ENCODE measurements around the gene CELF4.
A peak's percentile ranks its signal among the peaks of the same experiment; 100 is the strongest.

Gene CELF4

GRCh38 chr18:37447962-37448888, 117.4 kb downstream of the CELF4 start:
- DNase-seq (ENCODE audit: low spot score) (no peak), FAIRE-seq (no peak)

DNA sequence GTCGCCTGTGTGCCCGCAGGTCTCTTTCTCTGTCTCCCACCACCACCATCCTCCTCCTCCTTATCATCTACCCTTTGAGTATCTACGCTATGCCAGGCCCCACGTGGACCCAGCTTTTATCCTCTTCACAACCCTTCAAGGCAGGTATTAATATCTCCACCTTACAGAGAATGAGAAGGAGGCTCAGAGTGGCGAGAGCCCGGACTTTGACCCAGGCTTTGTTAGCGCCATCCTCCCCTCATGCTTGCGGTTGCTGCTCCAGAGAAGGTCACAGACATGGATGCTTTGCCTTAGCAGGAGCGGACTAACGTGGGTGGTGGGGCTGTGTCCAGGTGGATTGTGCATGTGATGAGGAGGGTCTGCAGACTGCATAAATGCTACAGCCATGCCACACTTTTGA, 119.8 kb downstream of the CELF4 start:
- DNase-seq (ENCODE audit: low spot score) (no peak), FAIRE-seq (no peak)

- FAIRE-seq = no peak
- DNase-seq (ENCODE audit: low spot score) = no peak
Observed at GRCh38 chr18:37445368-37445767, 120.2 kb downstream of the CELF4 start.

DNA sequence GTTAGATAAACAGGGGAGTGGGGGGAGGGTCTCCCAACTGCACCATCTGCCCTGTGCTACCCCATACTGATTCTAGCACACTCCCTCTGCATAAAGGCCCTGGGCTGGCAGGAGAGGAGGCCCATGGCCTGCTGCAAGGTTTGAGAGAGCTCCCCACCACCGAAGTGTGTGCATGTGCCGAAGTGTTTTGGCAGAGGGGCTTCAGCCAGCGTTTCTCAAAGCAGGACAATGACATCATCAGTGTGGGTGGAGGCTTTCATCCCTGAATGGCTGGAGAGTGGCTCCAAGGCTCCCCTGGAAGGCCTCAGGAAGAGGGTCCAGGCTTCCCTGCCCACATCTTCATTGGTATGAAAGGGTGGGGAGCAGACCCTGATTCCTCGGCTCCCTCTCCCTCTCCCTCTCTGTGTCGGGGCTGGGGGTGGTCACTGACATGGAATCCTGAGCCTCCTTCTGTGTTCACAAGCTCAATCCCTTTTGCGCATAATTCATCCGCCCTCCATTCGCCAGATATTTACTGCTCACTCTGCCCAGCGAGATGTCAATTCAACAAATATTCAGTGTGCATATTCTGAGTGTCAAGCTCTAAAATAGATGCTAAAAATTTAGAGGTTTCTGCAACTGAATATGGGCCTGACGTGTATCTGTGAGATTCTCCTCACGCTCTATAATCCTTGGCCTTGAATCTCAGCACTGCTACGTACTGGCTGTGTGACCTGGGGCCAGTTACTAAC, 122.1 kb downstream of the CELF4 start:
- FAIRE-seq (no peak), DNase-seq (ENCODE audit: low spot score) (no peak)

GRCh38 chr18:37442477-37442876, 123.1 kb downstream of the CELF4 start:
- DNase-seq (ENCODE audit: low spot score) (no peak), FAIRE-seq (no peak)

DNA sequence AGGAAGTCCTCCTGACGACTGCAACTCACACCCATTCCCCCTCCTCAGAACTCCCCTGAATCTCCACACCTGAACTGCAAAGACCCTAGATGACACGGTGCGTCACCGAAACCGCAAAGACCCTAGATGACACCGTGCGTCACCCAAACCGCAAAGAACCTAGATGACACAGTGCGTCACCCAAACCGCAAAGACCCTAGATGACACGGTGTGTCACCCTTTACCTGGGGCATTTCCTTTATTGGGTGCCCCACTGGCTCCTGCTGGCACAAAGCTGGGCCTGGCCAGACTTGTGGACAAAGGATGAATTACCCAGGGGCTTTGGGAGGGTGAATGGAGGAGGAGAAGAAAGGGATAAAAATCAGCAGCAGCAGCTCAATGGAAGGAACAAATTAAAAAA, 123.8 kb downstream of the CELF4 start:
- DNase-seq (ENCODE audit: low spot score) (no peak), FAIRE-seq (no peak)

DNA sequence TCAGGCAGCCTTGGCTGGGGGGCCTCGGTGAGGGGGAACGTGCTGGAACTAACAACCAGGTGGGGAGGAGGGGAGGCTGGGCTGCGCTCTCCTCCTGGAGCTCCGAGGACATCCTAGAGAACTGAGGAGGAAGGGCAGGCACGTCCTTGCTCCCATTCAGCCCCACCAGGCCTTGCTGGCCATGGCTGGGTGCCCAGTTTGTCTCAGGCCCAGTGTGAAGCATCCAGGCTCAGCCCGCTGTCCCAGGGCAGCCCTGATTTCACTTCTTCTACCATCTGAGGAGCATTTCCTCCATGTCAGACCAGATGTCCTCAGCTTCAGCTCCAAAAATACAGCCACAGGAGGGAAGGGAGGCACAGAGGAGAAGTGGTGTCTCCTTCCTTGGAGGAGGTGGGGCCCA, 125.4 kb downstream of the CELF4 start:
- DNase-seq (ENCODE audit: low spot score) (no peak), FAIRE-seq (no peak)

DNA sequence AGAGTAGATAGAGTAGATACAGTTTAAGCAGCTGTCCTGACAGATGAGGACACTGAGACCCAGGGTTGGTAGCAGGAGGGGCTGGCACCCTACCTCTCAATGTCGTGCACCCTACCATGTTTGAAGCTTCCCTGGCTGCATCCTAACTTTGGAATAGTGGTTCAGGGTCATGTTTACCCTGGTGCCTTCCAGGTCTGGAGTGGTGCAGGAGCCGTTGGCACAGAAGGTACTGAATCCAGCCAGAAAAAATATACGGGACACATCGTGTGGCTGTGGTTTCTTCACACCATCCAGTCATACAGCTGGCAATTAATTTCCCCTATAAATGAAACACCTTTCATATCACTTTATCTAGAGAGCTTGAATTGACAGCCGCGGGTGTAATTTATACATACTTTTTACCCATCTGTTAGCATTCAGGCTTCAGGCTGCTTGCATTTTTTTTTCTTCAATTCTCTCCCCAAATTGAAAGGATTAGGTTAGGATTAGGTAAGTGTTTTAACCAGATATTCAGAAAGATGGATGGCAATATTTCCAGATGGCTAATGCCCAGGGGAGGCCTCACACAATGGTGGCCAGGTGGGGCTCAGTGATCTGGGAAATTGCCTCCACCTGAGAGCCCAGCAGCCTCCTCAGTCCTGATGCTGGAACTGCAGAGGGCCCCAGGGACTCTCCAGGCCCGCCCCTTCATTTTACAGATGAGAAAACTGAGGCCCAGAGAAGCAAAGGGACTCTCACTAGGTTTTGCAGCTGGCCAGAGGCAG, 127.0 kb downstream of the CELF4 start:
- DNase-seq (ENCODE audit: low spot score) = no peak
- FAIRE-seq = no peak

GRCh38 chr18:37435996-37436395, 129.6 kb downstream of the CELF4 start:
- FAIRE-seq (no peak), DNase-seq (ENCODE audit: low spot score) (no peak)

GRCh38 chr18:37435150-37435867, 130.3 kb downstream of the CELF4 start:
- DNase-seq (ENCODE audit: low spot score) = peak; percentile 55
- no peak for FAIRE-seq

DNA sequence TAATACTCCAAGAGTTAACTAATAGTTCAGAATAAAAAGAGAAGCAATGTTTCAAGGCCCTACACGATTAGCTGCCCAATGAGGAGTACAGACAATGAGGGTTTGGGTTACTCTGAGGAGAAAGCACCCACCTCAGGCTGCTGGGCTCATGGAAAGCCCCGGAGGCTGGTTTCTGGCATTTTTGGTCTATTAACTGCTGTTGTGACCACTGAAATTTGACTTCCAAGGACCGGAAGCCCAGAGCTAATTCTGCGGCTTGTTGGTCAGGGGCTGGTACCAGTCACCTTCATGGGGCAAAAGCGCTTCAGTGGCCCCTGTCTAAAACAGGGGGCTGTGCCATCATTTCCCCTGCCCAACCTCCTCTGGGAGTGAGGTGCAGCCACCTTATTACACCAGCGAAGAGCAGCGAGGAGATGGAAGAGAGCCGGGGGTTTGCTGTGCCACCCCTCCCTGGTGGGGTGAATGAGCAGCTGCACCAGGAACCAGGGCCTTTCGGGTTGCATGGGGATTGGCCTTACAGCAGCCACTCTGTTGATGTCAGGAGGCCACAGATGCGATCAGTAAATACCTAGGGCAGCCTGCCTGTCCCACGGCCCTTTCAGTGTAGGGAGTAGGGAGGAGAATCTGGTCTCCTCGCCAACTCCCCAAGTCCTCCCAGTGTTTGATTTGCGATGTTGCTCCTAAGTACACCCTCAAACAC, 131.3 kb downstream of the CELF4 start:
- FAIRE-seq (no peak), DNase-seq (ENCODE audit: low spot score) (no peak)

- FAIRE-seq = no peak
- no peak for DNase-seq (ENCODE audit: low spot score)
Observed at GRCh38 chr18:37432436-37433195, 133.0 kb downstream of the CELF4 start.

- FAIRE-seq (no peak), DNase-seq (ENCODE audit: low spot score) (no peak)
Observed at GRCh38 chr18:37430357-37431076, 135.1 kb downstream of the CELF4 start.

DNA sequence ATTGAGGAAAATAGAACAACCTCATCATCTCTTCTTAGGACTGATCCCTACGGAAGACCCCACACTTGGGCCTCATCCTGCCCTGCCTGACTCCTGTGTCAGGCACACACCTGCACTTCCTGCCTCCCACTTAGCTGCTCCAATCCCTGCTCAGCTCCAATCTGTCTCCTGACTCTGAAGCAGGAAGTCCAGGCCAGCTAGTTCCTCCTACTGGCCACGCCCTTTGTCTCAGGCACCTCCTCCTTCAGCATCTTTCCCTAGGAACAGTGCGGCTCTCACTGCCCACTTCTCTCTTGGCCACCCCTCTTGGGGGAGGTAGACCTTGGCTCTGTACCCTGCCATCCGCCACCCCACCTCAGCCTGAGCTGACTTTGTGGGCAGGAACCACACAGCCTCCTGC, 135.8 kb downstream of the CELF4 start:
- no peak for FAIRE-seq

GRCh38 chr18:37428288-37428974, 137.2 kb downstream of the CELF4 start:
- DNase-seq (ENCODE audit: low spot score) = no peak
- no peak for FAIRE-seq

More for the DNA sequence above, 135.8 kb downstream of the CELF4 start:
- DNase-seq (ENCODE audit: low spot score) = no peak

DNA sequence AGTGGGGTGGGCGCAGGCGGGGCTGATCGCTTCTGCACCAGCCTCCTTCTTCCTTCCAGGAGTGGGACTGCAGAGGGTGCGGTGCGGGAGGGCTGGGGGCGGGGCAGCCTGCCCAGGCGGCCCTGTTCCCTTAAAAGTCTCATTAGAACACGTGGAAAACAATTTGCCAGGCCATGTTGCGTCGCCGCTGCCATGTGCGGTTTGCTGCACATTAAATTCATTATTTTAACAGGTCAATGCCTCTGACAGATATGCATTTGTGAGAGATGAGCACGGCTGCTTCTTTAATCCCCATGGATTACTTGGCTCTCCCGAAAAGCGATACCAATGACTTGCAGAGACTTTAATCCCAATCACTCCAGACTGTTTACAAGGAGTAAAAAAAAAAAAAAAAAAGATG, 139.0 kb downstream of the CELF4 start:
- FAIRE-seq (no peak), DNase-seq (ENCODE audit: low spot score) (no peak)

DNA sequence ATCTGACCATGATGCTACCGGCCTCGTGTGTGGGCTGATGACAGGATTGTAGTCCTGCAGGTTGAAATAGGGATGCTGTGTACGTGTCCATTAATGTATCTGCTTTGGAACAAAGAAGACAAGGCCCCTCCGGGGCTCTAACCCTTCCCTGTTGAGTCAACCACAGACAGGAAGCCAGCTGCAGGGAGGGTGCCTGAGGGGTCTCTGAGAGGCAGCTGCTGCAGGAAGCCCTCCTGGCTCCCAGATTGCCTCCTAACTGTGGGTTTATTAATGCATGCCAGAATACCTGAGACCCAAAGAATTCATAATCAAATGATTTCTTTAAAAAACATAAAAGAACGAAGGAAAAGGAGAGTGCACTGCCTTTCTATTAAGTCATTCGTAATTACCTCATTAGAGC, 140.4 kb downstream of the CELF4 start:
- DNase-seq (ENCODE audit: low spot score) (no peak), FAIRE-seq (no peak)

DNA sequence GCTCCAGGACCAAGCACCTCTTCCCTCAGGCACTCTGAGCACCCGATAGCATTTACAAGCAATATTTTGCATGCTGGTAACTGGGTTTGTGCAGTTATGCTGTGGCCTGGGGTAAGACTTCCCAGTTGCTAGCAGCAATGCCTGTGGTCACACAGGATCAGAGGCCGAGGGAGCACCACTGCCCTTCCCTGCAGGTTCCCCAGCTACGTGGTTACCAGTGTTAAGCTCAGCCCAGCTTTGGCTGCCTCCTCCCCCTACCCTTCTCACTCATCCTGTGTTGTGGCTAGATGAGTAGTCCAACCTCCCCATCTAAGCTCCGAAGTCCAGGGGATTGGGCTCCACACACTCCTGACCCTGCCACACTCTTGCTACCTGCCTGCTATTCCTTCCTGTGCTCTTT, 141.1 kb downstream of the CELF4 start:
- FAIRE-seq (no peak), DNase-seq (ENCODE audit: low spot score) (no peak)

GRCh38 chr18:37422596-37422995, 143.0 kb downstream of the CELF4 start:
- FAIRE-seq (no peak), DNase-seq (ENCODE audit: low spot score) (no peak)

All from urothelium cell line (cell line).